Tibial nerve (tissue), 3 donors: Measurements from ENCODE around the gene KCTD14.
"Not testable (repeated sequence)": the region's sequence is repeated elsewhere in the genome, so short reads cannot be mapped to it uniquely, and the experiment has no call there.

ENCODE experiments used
- POLR2A ChIP-seq, 2 donors: fragments of 450-650 bp; IDR thresholded peaks; one replicate each; pipeline ENCODE4 v1.6.1; 2017; ENCODE audit warnings: antibody characterized with exemption in 2 of 2, mild to moderate bottlenecking in 2 of 2, moderate library complexity in 2 of 2
- TF ChIP-seq, protein P1 (sequence below), 5 experiments: fragments of 200-600 bp in 3 of 5; fragments of 450-650 bp in 2 of 5; sonication (generic) in 3 of 5; IDR thresholded peaks; one replicate each; pipeline ENCODE4 v1.5.1; 2016 to 2019; ENCODE audit warnings: antibody characterized with exemption in 5 of 5, mild to moderate bottlenecking in 3 of 5, moderate library complexity in 2 of 5

GRCh38 chr11:78028423-78028822, 5.3 kb upstream of the KCTD14 start:
- TF ChIP-seq, protein P1, sequence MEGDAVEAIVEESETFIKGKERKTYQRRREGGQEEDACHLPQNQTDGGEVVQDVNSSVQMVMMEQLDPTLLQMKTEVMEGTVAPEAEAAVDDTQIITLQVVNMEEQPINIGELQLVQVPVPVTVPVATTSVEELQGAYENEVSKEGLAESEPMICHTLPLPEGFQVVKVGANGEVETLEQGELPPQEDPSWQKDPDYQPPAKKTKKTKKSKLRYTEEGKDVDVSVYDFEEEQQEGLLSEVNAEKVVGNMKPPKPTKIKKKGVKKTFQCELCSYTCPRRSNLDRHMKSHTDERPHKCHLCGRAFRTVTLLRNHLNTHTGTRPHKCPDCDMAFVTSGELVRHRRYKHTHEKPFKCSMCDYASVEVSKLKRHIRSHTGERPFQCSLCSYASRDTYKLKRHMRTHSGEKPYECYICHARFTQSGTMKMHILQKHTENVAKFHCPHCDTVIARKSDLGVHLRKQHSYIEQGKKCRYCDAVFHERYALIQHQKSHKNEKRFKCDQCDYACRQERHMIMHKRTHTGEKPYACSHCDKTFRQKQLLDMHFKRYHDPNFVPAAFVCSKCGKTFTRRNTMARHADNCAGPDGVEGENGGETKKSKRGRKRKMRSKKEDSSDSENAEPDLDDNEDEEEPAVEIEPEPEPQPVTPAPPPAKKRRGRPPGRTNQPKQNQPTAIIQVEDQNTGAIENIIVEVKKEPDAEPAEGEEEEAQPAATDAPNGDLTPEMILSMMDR (IDR thresholded peaks at IDR 0.05), result not testable (repeated sequence)
- TF ChIP-seq POLR2A (IDR thresholded peaks at IDR 0.05), result not testable (repeated sequence)
